ENCODE results near the gene USH2A. TPM values are rescaled to one million over a fixed set of nuclear protein-coding genes. Genes with fewer than 3 reads are reported as not detected.

USH2A gene
- under 0.01 TPM in 2 replicates for total RNA-seq

GRCh38 chr1:216422821-216423520, at the start of gene USH2A:
USH2A (minus strand) TSS chr1:216423448; CDS start chr1:216422336, 1,112 bp downstream.

Small RNAs within 50 kb of the gene (small RNA-seq; reads per million reads assigned to genes)
- gene MRPS18BP1: not detected
- not detected for gene RF00108
